Right lobe of liver (tissue), 6 donors: ENCODE results near the gene SNAP25. TPM values are rescaled to one million over a fixed set of nuclear protein-coding genes. Genes with fewer than 3 reads are reported as not detected.

Experiments used
- ATAC-seq, 4 donors: fragments of 200-7000 bp; cut with Tn5 transposase; one replicate each; pipeline ENCODE4 v1.9.1; 2020; ENCODE audit warnings: mild to moderate bottlenecking in 4 of 4, moderate library complexity in 4 of 4
- DNase-seq, 3 donors: peaks; one replicate each; pipeline ENCODE4 v3.0.0-alpha.2; 2020
- H3K27ac ChIP-seq, 3 donors: fragments of 200-600 bp; one replicate each; pipeline ENCODE4 v1.8.0; 2022
- H3K27me3 ChIP-seq, 2 donors: fragments of 200-600 bp; one replicate each; pipeline ENCODE4 v1.8.0; 2022
- H3K36me3 ChIP-seq, 4 donors: fragments of 200-600 bp; sonication (generic) in 1 of 4; one replicate each; pipeline versions ENCODE4 v1.5.1 to v1.8.0; 2017 to 2022; ENCODE audit warnings: control low read depth in 1 of 4
- H3K4me1 ChIP-seq, 4 donors: fragments of 200-600 bp; sonication (generic) in 1 of 4; one replicate each; pipeline versions ENCODE4 v1.5.1 to v1.8.0; 2017 to 2022; ENCODE audit warnings: control low read depth in 1 of 4
- H3K4me3 ChIP-seq, 3 donors: fragments of 200-600 bp; one replicate each; pipeline ENCODE4 v1.8.0; 2022
- H3K9me3 ChIP-seq, 4 donors: fragments of 200-600 bp; sonication (generic) in 1 of 4; one replicate each; pipeline versions ENCODE4 v1.5.1 to v1.8.0; 2017 to 2022; ENCODE audit warnings: control low read depth in 1 of 4
- CTCF ChIP-seq, 4 donors: fragments of 200-600 bp in 3 of 4; fragments of 450-650 bp in 1 of 4; IDR thresholded peaks; one replicate each; pipeline versions ENCODE4 v1.5.1 to v1.8.0; 2016 to 2022; ENCODE audit warnings: antibody characterized with exemption in 4 of 4, mild to moderate bottlenecking in 2 of 4
- POLR2A ChIP-seq: fragments of 450-650 bp; IDR thresholded peaks from one replicate; pipeline ENCODE4 v1.6.1; 2017; ENCODE audit warnings: antibody characterized with exemption, mild to moderate bottlenecking
- whole genome bisulfite sequencing: methylation state at CpG from one replicate; pipeline ENCODE4 v1.1.6; 2018; ENCODE audit warnings: low coverage, low lambda C conversion rate; ENCODE audit not compliant: insufficient coverage; ENCODE audit errors: missing lambda C conversion rate; 5-methylcytosine and 5-hydroxymethylcytosine counted together
- intact Hi-C, 2 donors: fragments of 100-400 bp; cut with DNase I; formaldehyde crosslinking; loops; one replicate each; pipeline versions ENCODE4 v1.11.2 to v1.14.1; 2022
- total RNA-seq, 6 experiments: library from RNA; depleted of rRNA in 2 of 6; stranded (reverse); fragments of >200 nt in 2 of 6; fragmentation: NEBNext Ultra II Directional in 3 of 6; extraction: Animal tissue kit (Norgen Biotek cat#: 25700) in 3 of 6; gene quantifications; one replicate each; pipeline versions ENCODE4 v1.1.0 to v1.2.4, GENCODE V29; 2016 to 2023
- donor health status: DM: no; HTN: yes; CAD: no.
- donor health status: DM: no; HTN: no; CAD: no.
- donor health status: DM: no; HTN: no; CAD: no.
- donor health status: DM: no; HTN: yes; CAD: no.
- donor health status: DM: no; HTN: yes; CAD: no.

Gene SNAP25
- total RNA-seq, 6 experiments from 2014 or later = 0.23 to 0.32 TPM; not detected in 4

GRCh38 chr20:10339609-10340008 is 121.0 kb downstream of the SNAP25 start:
- Histone ChIP-seq H3K27ac (no peak overlapping the region), H3K27me3 (no peaks in the 10 kb centered on the region), H3K36me3 (no peaks in the 10 kb centered on the region), H3K9me3 (no peaks in the 10 kb centered on the region), H3K4me1 (no peaks in the 10 kb centered on the region), H3K4me3 (no peak overlapping the region)
- intact Hi-C loops = no loop called here
- DNase-seq = no peak
- WGBS = 93% methylated on average over 1 of the region's 1 CpG
- no peak for ATAC-seq
- TF ChIP-seq POLR2A (no peak), CTCF (IDR thresholded peaks at IDR 0.05) (no peak)

GRCh38 chr20:10342152-10342551 is 123.5 kb downstream of the SNAP25 start:
- Histone ChIP-seq H3K9me3 (no peaks in the 10 kb centered on the region), H3K36me3 (no peaks in the 10 kb centered on the region), H3K27ac (no peak overlapping the region), H3K4me1 (no peaks in the 10 kb centered on the region), H3K27me3 (no peaks in the 10 kb centered on the region), H3K4me3 (no peak overlapping the region)
- intact Hi-C loops = no loop called here
- 100% methylated on average over 1 of the region's 1 CpG for WGBS
- ATAC-seq = no peak
- DNase-seq = no peak
- TF ChIP-seq POLR2A (no peak), CTCF (IDR thresholded peaks at IDR 0.05) (no peak)

- intact Hi-C loops = no loop called here
- 71% methylated on average over 6 of the region's 6 CpGs for WGBS
- no peaks in the 10 kb centered on the region for H3K9me3 ChIP-seq
- no peak for TF ChIP-seq POLR2A
- TF ChIP-seq CTCF (IDR thresholded peaks at IDR 0.05) = no peak
- ATAC-seq (no peak), DNase-seq (no peak)
- H3K27ac ChIP-seq = no peak overlapping the region
- no peak overlapping the region for H3K4me3 ChIP-seq
- no peaks in the 10 kb centered on the region for H3K36me3 ChIP-seq
- no peaks in the 10 kb centered on the region for H3K4me1 ChIP-seq
- no peaks in the 10 kb centered on the region for H3K27me3 ChIP-seq
Measured at GRCh38 chr20:10344953-10345352, 126.3 kb downstream of the SNAP25 start.

GRCh38 chr20:10347086-10347880 is 128.7 kb downstream of the SNAP25 start:
- no peak for TF ChIP-seq POLR2A
- no peak for TF ChIP-seq CTCF (IDR thresholded peaks at IDR 0.05)
- intact Hi-C loops = no loop called here
- Histone ChIP-seq H3K4me1 (no peaks in the 10 kb centered on the region), H3K27me3 (no peaks in the 10 kb centered on the region), H3K27ac (no peak overlapping the region), H3K36me3 (no peaks in the 10 kb centered on the region), H3K9me3 (no peaks in the 10 kb centered on the region), H3K4me3 (no peak overlapping the region)
- ATAC-seq (no peak), DNase-seq (no peak)
- 65% methylated on average over 3 of the region's 3 CpGs for WGBS
